ENCODE data around the gene SAP30BP. TPM values are rescaled to one million over a fixed set of nuclear protein-coding genes. Genes with fewer than 3 reads are reported as not detected.

Gene SAP30BP
- total and polyA plus RNA-seq, 2 of the 8 experiments (the other 6 are each of a cell fraction or from before 2014, with no cell fraction given), result 63.3 to 79.9 TPM

GRCh38 chr17:75681289-75681688, 14.2 kb downstream of the SAP30BP start (continued):
- TF ChIP-seq, protein P1, sequence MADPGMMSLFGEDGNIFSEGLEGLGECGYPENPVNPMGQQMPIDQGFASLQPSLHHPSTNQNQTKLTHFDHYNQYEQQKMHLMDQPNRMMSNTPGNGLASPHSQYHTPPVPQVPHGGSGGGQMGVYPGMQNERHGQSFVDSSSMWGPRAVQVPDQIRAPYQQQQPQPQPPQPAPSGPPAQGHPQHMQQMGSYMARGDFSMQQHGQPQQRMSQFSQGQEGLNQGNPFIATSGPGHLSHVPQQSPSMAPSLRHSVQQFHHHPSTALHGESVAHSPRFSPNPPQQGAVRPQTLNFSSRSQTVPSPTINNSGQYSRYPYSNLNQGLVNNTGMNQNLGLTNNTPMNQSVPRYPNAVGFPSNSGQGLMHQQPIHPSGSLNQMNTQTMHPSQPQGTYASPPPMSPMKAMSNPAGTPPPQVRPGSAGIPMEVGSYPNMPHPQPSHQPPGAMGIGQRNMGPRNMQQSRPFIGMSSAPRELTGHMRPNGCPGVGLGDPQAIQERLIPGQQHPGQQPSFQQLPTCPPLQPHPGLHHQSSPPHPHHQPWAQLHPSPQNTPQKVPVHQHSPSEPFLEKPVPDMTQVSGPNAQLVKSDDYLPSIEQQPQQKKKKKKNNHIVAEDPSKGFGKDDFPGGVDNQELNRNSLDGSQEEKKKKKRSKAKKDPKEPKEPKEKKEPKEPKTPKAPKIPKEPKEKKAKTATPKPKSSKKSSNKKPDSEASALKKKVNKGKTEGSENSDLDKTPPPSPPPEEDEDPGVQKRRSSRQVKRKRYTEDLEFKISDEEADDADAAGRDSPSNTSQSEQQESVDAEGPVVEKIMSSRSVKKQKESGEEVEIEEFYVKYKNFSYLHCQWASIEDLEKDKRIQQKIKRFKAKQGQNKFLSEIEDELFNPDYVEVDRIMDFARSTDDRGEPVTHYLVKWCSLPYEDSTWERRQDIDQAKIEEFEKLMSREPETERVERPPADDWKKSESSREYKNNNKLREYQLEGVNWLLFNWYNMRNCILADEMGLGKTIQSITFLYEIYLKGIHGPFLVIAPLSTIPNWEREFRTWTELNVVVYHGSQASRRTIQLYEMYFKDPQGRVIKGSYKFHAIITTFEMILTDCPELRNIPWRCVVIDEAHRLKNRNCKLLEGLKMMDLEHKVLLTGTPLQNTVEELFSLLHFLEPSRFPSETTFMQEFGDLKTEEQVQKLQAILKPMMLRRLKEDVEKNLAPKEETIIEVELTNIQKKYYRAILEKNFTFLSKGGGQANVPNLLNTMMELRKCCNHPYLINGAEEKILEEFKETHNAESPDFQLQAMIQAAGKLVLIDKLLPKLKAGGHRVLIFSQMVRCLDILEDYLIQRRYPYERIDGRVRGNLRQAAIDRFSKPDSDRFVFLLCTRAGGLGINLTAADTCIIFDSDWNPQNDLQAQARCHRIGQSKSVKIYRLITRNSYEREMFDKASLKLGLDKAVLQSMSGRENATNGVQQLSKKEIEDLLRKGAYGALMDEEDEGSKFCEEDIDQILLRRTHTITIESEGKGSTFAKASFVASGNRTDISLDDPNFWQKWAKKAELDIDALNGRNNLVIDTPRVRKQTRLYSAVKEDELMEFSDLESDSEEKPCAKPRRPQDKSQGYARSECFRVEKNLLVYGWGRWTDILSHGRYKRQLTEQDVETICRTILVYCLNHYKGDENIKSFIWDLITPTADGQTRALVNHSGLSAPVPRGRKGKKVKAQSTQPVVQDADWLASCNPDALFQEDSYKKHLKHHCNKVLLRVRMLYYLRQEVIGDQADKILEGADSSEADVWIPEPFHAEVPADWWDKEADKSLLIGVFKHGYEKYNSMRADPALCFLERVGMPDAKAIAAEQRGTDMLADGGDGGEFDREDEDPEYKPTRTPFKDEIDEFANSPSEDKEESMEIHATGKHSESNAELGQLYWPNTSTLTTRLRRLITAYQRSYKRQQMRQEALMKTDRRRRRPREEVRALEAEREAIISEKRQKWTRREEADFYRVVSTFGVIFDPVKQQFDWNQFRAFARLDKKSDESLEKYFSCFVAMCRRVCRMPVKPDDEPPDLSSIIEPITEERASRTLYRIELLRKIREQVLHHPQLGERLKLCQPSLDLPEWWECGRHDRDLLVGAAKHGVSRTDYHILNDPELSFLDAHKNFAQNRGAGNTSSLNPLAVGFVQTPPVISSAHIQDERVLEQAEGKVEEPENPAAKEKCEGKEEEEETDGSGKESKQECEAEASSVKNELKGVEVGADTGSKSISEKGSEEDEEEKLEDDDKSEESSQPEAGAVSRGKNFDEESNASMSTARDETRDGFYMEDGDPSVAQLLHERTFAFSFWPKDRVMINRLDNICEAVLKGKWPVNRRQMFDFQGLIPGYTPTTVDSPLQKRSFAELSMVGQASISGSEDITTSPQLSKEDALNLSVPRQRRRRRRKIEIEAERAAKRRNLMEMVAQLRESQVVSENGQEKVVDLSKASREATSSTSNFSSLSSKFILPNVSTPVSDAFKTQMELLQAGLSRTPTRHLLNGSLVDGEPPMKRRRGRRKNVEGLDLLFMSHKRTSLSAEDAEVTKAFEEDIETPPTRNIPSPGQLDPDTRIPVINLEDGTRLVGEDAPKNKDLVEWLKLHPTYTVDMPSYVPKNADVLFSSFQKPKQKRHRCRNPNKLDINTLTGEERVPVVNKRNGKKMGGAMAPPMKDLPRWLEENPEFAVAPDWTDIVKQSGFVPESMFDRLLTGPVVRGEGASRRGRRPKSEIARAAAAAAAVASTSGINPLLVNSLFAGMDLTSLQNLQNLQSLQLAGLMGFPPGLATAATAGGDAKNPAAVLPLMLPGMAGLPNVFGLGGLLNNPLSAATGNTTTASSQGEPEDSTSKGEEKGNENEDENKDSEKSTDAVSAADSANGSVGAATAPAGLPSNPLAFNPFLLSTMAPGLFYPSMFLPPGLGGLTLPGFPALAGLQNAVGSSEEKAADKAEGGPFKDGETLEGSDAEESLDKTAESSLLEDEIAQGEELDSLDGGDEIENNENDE (IDR thresholded peaks at IDR 0.05; ENCODE audit: insufficient replicate concordance, low read length), result no peak
- TF ChIP-seq RNF2 (IDR thresholded peaks at IDR 0.05; ENCODE audit: borderline replicate concordance, low read depth, low read length, missing control alignments, poor library complexity, severe bottlenecking) (no peak), ATF3 (IDR thresholded peaks at IDR 0.05; ENCODE audit: insufficient read depth, low read depth, low read length) (no peak), TBP (IDR thresholded peaks at IDR 0.05; ENCODE audit: low read depth, low read length) (no peak), CBX8 (IDR thresholded peaks at IDR 0.05; ENCODE audit: borderline replicate concordance, low read depth, low read length) (no peak), ASH2L (IDR thresholded peaks at IDR 0.05; ENCODE audit: low read length) (no peak), GABPA (IDR thresholded peaks at IDR 0.05; ENCODE audit: borderline replicate concordance, insufficient read depth, low read length) (no peak), BRCA1 (IDR thresholded peaks at IDR 0.05; ENCODE audit: low read depth, low read length) (no peak), SAP30 (IDR thresholded peaks at IDR 0.05; ENCODE audit: insufficient read depth, insufficient replicate concordance, low read length) (no peak)

All from H1 (cell line).